Fibroblast of villous mesenchyme (primary cell): ENCODE data around the gene AFF4. TPM values are rescaled to one million over a fixed set of nuclear protein-coding genes. Genes with fewer than 3 reads are reported as not detected.
"Not testable (repeated sequence)": the region's sequence is repeated elsewhere in the genome, so short reads cannot be mapped to it uniquely, and the experiment has no call there.

Source experiments
- DNase-seq: peaks from one replicate; pipeline ENCODE4 v3.0.0-alpha.2; 2010; ENCODE audit warnings: low read depth
- H3K4me3 ChIP-seq: 2 replicates; pipeline ENCODE4 v1.5.1; 2011; ENCODE audit warnings: low read depth, mild to moderate bottlenecking, low read length
- CTCF ChIP-seq: IDR thresholded peaks from 2 replicates; pipeline ENCODE4 v1.5.1; 2012; ENCODE audit warnings: low read depth, mild to moderate bottlenecking, low read length; ENCODE audit not compliant: insufficient read depth
- total RNA-seq: library from RNA; depleted of rRNA; stranded (reverse); fragments of >200 nt; gene quantifications from 2 replicates; pipeline ENCODE4 v1.2.3, GENCODE V29; 2012

AFF4 gene
- total RNA-seq, 1 donor, result 95.0 TPM

- no peak for TF ChIP-seq CTCF
- DNase-seq, result no peak
- H3K4me3 ChIP-seq, result no peak overlapping the region
Measured at GRCh38 chr5:132952829-132953228, 10.6 kb downstream of the AFF4 start.

- no peak overlapping the region for H3K4me3 ChIP-seq
- DNase-seq, result no peak
- no peak for TF ChIP-seq CTCF
Measured at GRCh38 chr5:132951897-132952296, 11.5 kb downstream of the AFF4 start.

GRCh38 chr5:132949136-132949535 lies 14.3 kb downstream of the AFF4 start:
- TF ChIP-seq CTCF, result no peak
- no peak overlapping the region for H3K4me3 ChIP-seq
- no peak for DNase-seq

GRCh38 chr5:132947671-132948070 lies 15.8 kb downstream of the AFF4 start:
- no peak overlapping the region for H3K4me3 ChIP-seq
- TF ChIP-seq CTCF, result no peak
- DNase-seq, result no peak

GRCh38 chr5:132945315-132945714 lies 18.1 kb downstream of the AFF4 start:
- DNase-seq, H3K4me3 ChIP-seq: not testable (repeated sequence)

GRCh38 chr5:132943362-132944022 lies 19.9 kb downstream of the AFF4 start:
- no peak for TF ChIP-seq CTCF

GRCh38 chr5:132941331-132941730 lies 22.1 kb downstream of the AFF4 start:
- TF ChIP-seq CTCF, result no peak
- DNase-seq, result no peak
- no peak overlapping the region for H3K4me3 ChIP-seq

More at GRCh38 chr5:132943362-132944022, 19.9 kb downstream of the AFF4 start:
- no peak for DNase-seq
- H3K4me3 ChIP-seq, result no peak overlapping the region

GRCh38 chr5:132928062-132928407 lies 35.4 kb downstream of the AFF4 start:
- no peak for TF ChIP-seq CTCF
- DNase-seq, result no peak
- H3K4me3 ChIP-seq, result no peak overlapping the region
